ENCODE results near the gene POGK. TPM values are rescaled to one million over a fixed set of nuclear protein-coding genes. Genes with fewer than 3 reads are reported as not detected.
A peak's percentile ranks its signal among the peaks of the same experiment; 100 is the strongest.

POGK gene
- total and polyA plus RNA-seq, 9 of the 15 experiments (the other 6 are each of a cell fraction or from before 2014, with no cell fraction given) = 6.1 to 44.5 (median 24.3) TPM

GRCh38 chr1:166838766-166839599, at the start of gene POGK (continued):
- TF ChIP-seq TOE1 (IDR thresholded peaks at IDR 0.05; ENCODE audit: borderline replicate concordance) (no peak; the same call in 1 of the 2 replicates), TOE1 (CRISPR knock-in tag; IDR thresholded peaks at IDR 0.05; ENCODE audit: borderline replicate concordance, low read depth) (no peak), ARID3B (CRISPR knock-in tag; IDR thresholded peaks at IDR 0.05; ENCODE audit: borderline replicate concordance) (no peak), KLF13 (tag; IDR thresholded peaks at IDR 0.05; ENCODE audit: borderline replicate concordance, low read depth) (no peak), PRPF4 (IDR thresholded peaks at IDR 0.05; ENCODE audit: insufficient read depth, low read depth, low read length, poor library complexity, severe bottlenecking) (no peak), E2F5 (CRISPR knock-in tag; IDR thresholded peaks at IDR 0.05) (no peak), TAL1 (IDR thresholded peaks at IDR 0.05) (no peak), HINFP (tag; conservative IDR thresholded peaks at IDR 0.05; ENCODE audit: low read depth) (no peak), TBL1XR1 (IDR thresholded peaks at IDR 0.05; ENCODE audit: low read length in 2 of 2) (no peak), TAF15 (IDR thresholded peaks at IDR 0.05; ENCODE audit: low read depth, low read length) (no peak), CEBPB (tag; IDR thresholded peaks at IDR 0.05) (peak; percentile 58; the same call in 1 of the 2 replicates), MTF1 (CRISPR knock-in tag; IDR thresholded peaks at IDR 0.05; ENCODE audit: borderline replicate concordance) (no peak), PCBP1 (IDR thresholded peaks at IDR 0.05; ENCODE audit: low read depth, low read length, poor library complexity, severe bottlenecking) (peak; percentile 82), CREBBP (IDR thresholded peaks at IDR 0.05; ENCODE audit: low read depth, low read length) (no peak), ZNF511 (CRISPR knock-in tag; IDR thresholded peaks at IDR 0.05) (peak; percentile 84; the same call in 1 of the 2 replicates), ZFX (CRISPR knock-in tag; IDR thresholded peaks at IDR 0.05) (peak; percentile 95), EP300 (IDR thresholded peaks at IDR 0.05; ENCODE audit: low read length) (peak; percentile 30)
